Neural cell (in vitro differentiated cells): ENCODE measurements around the gene MSI2. TPM values are rescaled to one million over a fixed set of nuclear protein-coding genes. Genes with fewer than 3 reads are reported as not detected.

ENCODE experiments used
- H2AFZ ChIP-seq: fragments of 200-600, 300-800 bp; sonication (generic), shearing (Covaris generic); 2 replicates; pipeline ENCODE4 v1.6.0; 2014; ENCODE audit warnings: low read depth, mild to moderate bottlenecking, antibody characterized with exemption, low read length, moderate library complexity
- H3F3A ChIP-seq: fragments of 200-600 bp; shearing (Covaris generic); 2 replicates; pipeline ENCODE4 v1.6.1; 2016; ENCODE audit warnings: mild to moderate bottlenecking, moderate library complexity, mixed read lengths, antibody characterized with exemption, low read length; ENCODE audit not compliant: insufficient read depth, poor library complexity, severe bottlenecking
- H3K27ac ChIP-seq: fragments of 200-600, 300-800 bp; sonication (generic), shearing (Covaris generic); 2 replicates; pipeline ENCODE4 v1.5.1; 2014; ENCODE audit warnings: mild to moderate bottlenecking, low read length, moderate library complexity
- H3K27me3 ChIP-seq: fragments of 300-800, 200-600 bp; sonication (generic), shearing (Covaris generic); 2 replicates; pipeline ENCODE4 v1.6.0; 2014; ENCODE audit warnings: mild to moderate bottlenecking, low read depth, low read length, moderate library complexity; ENCODE audit not compliant: insufficient read depth
- H3K36me3 ChIP-seq: fragments of 300-800, 200-600 bp; sonication (generic), shearing (Covaris generic); 2 replicates; pipeline ENCODE4 v1.5.1; 2014; ENCODE audit warnings: mild to moderate bottlenecking, antibody characterized with exemption, low read length, moderate library complexity; ENCODE audit not compliant: insufficient read depth
- H3K4me2 ChIP-seq: fragments of 300-800, 200-600 bp; sonication (generic), shearing (Covaris generic); 2 replicates; pipeline ENCODE4 v1.6.0; 2014; ENCODE audit warnings: mild to moderate bottlenecking, low read length
- H3K4me3 ChIP-seq: fragments of 300-800, 200-600 bp; sonication (generic), shearing (Covaris generic); 2 replicates; pipeline ENCODE4 v1.5.1; 2014; ENCODE audit warnings: mild to moderate bottlenecking, low read length, moderate library complexity
- H3K79me2 ChIP-seq: fragments of 200-600 bp; shearing (Covaris generic); replicated peaks from 2 replicates; pipeline ENCODE4 v1.6.0; 2014; ENCODE audit warnings: mild to moderate bottlenecking, low read length, moderate library complexity; ENCODE audit not compliant: insufficient read depth
- H3K9ac ChIP-seq: fragments of 300-800, 200-600 bp; sonication (generic), shearing (Covaris generic); 2 replicates; pipeline ENCODE4 v1.6.1; 2016; ENCODE audit warnings: mild to moderate bottlenecking, low read length, mixed read lengths
- H3K9me2 ChIP-seq: fragments of 200-600 bp; shearing (Covaris generic); 2 replicates; pipeline ENCODE4 v1.6.1; 2016; ENCODE audit warnings: mild to moderate bottlenecking, low read length, mixed read lengths; ENCODE audit not compliant: insufficient read depth
- H3K9me3 ChIP-seq: fragments of 200-600, 300-800 bp; sonication (generic), shearing (Covaris generic); 2 replicates; pipeline ENCODE4 v1.6.1; 2016; ENCODE audit warnings: mild to moderate bottlenecking, mixed run types, low read length, moderate library complexity, mixed read lengths
- H4K20me1 ChIP-seq: fragments of 200-600 bp; shearing (Covaris generic); 2 replicates; pipeline ENCODE4 v1.6.1; 2016; ENCODE audit warnings: mild to moderate bottlenecking, mixed run types; ENCODE audit not compliant: insufficient read depth
- CTCF ChIP-seq: fragments of 450-650 bp; IDR thresholded peaks from 2 replicates; pipeline ENCODE4 v1.5.1; 2014; ENCODE audit warnings: antibody characterized with exemption, mild to moderate bottlenecking, moderate library complexity; ENCODE audit not compliant: poor library complexity, severe bottlenecking
- EP300 ChIP-seq: fragments of 450-650 bp; conservative IDR thresholded peaks from 2 replicates; pipeline ENCODE4 v1.6.1; 2014; ENCODE audit warnings: antibody characterized with exemption, mild to moderate bottlenecking, moderate library complexity; ENCODE audit not compliant: poor library complexity, severe bottlenecking
- EZH2 ChIP-seq: fragments of 200-600, 300-800 bp; shearing (Covaris generic), sonication (generic); IDR thresholded peaks from 2 replicates; pipeline ENCODE4 v1.6.1; 2014; ENCODE audit warnings: antibody characterized with exemption, low read length, borderline replicate concordance, mild to moderate bottlenecking; ENCODE audit not compliant: insufficient read depth, poor library complexity, severe bottlenecking
- MXI1 ChIP-seq: fragments of 450-650 bp; conservative IDR thresholded peaks from 2 replicates; pipeline ENCODE4 v1.6.1; 2014; ENCODE audit warnings: antibody characterized with exemption, mild to moderate bottlenecking; ENCODE audit not compliant: poor library complexity, severe bottlenecking
- POLR2AphosphoS5 ChIP-seq: IDR thresholded peaks from 2 replicates; pipeline ENCODE4 v1.6.1; 2012
- RAD21 ChIP-seq: fragments of 450-650 bp; conservative IDR thresholded peaks from 2 replicates; pipeline ENCODE4 v1.6.1; 2014; ENCODE audit warnings: antibody characterized with exemption, mild to moderate bottlenecking, moderate library complexity
- REST ChIP-seq: IDR thresholded peaks from 2 replicates; pipeline ENCODE4 v1.6.1; 2012; ENCODE audit warnings: borderline replicate concordance
- SMC3 ChIP-seq: fragments of 450-650 bp; conservative IDR thresholded peaks from 2 replicates; pipeline ENCODE4 v1.6.1; 2014; ENCODE audit warnings: antibody characterized with exemption, mild to moderate bottlenecking, moderate library complexity; ENCODE audit not compliant: poor library complexity
- TAF1 ChIP-seq: IDR thresholded peaks from 2 replicates; pipeline ENCODE4 v1.6.1; 2012; ENCODE audit warnings: low read depth
- polyA plus RNA-seq: library from polyadenylated mRNA; depleted of rRNA; stranded (reverse); fragments of >200 nt; gene quantifications from 2 replicates; pipeline ENCODE4 v1.2.3, GENCODE V29; 2014

MSI2 gene
- polyA plus RNA-seq, 1 donor from 2014 or later, result 61.4 TPM

- Histone ChIP-seq H2AFZ (no peak overlapping the region), H3K9ac (no peak overlapping the region), H4K20me1 (no peaks in the 10 kb centered on the region), H3K9me2 (no peaks in the 10 kb centered on the region), H3K79me2 (peaks cover 9% of the 10 kb centered on the region), H3K36me3 (no peaks in the 10 kb centered on the region), H3K9me3 (no peaks in the 10 kb centered on the region), H3K27me3 (no peaks in the 10 kb centered on the region), H3K27ac (no peak overlapping the region), H3K4me3 (no peak overlapping the region), H3F3A (no peaks in the 10 kb centered on the region), H3K4me2 (no peak overlapping the region)
- no peak for TF ChIP-seq REST
- TF ChIP-seq EZH2, result no peak
- TF ChIP-seq MXI1, result no peak
- TF ChIP-seq SMC3, result no peak
- TF ChIP-seq RAD21, result no peak
- no peak for TF ChIP-seq EP300
- TF ChIP-seq POLR2AphosphoS5, result no peak
- no peak for TF ChIP-seq CTCF
- TF ChIP-seq TAF1, result no peak
Observed at GRCh38 chr17:57533684-57534305, 277.5 kb downstream of the MSI2 start.

GRCh38 chr17:57534863-57535248, 278.5 kb downstream of the MSI2 start:
- H3K9ac ChIP-seq, result no peak overlapping the region
- H4K20me1 ChIP-seq, result no peaks in the 10 kb centered on the region
- no peaks in the 10 kb centered on the region for H3F3A ChIP-seq
- no peak overlapping the region for H3K4me2 ChIP-seq
- H3K27ac ChIP-seq, result no peak overlapping the region
- no peaks in the 10 kb centered on the region for H3K9me2 ChIP-seq
- H3K27me3 ChIP-seq, result no peaks in the 10 kb centered on the region
- no peak overlapping the region for H2AFZ ChIP-seq
- no peaks in the 10 kb centered on the region for H3K36me3 ChIP-seq
- TF ChIP-seq EZH2, result no peak
- no peak for TF ChIP-seq TAF1
- no peak for TF ChIP-seq MXI1
- TF ChIP-seq SMC3, result no peak
- TF ChIP-seq CTCF, result no peak
- TF ChIP-seq RAD21, result no peak
- TF ChIP-seq REST, result no peak
- TF ChIP-seq EP300, result no peak
- no peak for TF ChIP-seq POLR2AphosphoS5
- H3K79me2 ChIP-seq, result peaks cover 9% of the 10 kb centered on the region
- H3K9me3 ChIP-seq, result no peaks in the 10 kb centered on the region
- H3K4me3 ChIP-seq, result no peak overlapping the region
